NCI-H526 treated with DMSO at 0.1 percent for 48 hours (cell line): ENCODE results near the gene NISCH.

Experiments
- DNase-seq: peaks from one replicate; lab custom pipeline; 2025; lab: John Stamatoyannopoulos, UW

NISCH gene

GRCh38 chr3:52472239-52473000 lies 17.0 kb downstream of the NISCH start:
- no peak for DNase-seq

DNA sequence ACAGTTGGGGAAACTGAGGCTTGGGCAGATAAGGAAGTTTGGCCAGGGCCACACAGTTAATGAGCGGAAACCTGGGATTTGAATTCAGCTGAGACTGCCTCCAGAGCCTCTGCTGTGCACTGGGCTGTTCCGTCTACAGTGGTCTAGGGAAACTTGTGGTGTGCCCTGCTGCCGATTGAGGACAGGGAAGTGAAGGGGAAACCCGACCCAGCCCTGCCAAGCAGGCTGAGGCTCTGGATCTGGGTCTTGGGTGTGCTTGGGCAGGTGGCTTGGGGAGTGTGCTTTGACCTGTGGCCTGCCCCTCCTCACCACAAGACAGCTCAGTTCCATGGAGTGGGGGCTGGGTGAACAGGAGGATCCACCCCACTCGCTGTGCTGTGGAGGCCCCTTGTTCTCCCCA lies 17.6 kb downstream of the NISCH start:
- no peak for DNase-seq

DNA sequence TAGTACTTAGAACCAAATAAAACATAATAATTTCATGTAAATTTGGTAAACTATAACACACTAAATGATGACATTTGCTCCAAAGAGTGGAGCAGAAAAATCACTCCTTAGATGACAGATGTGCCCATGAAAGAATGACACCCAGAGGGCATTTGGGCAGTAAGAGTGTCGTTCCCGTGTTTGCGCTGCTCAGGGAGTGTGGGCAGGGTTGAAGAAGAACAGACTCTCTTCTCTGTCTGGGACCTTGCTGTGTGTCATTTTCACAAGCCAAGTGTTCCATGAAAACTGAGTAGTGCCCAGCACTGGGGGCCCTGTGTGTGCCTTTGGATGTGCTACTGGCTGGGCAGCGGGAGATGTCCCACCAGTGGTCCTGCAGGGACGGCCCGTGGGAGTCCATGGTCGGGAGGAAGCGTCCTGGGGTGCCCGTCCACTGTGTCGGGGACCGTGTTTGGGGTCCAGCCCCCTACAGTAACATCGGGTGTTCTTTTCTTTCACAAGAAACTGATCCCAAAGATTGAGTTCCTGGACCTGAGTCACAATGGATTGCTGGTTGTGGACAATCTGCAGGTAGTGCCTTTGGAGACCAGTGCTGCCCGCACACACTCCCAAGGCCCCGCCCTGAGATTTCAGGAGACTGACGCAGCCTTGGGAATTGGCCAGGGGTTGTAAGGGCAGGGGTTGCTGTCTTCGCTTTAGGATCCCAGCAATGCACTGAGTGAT lies 21.8 kb downstream of the NISCH start:
- no peak for DNase-seq

GRCh38 chr3:52477796-52478095 lies 22.3 kb downstream of the NISCH start:
- no peak for DNase-seq

DNA sequence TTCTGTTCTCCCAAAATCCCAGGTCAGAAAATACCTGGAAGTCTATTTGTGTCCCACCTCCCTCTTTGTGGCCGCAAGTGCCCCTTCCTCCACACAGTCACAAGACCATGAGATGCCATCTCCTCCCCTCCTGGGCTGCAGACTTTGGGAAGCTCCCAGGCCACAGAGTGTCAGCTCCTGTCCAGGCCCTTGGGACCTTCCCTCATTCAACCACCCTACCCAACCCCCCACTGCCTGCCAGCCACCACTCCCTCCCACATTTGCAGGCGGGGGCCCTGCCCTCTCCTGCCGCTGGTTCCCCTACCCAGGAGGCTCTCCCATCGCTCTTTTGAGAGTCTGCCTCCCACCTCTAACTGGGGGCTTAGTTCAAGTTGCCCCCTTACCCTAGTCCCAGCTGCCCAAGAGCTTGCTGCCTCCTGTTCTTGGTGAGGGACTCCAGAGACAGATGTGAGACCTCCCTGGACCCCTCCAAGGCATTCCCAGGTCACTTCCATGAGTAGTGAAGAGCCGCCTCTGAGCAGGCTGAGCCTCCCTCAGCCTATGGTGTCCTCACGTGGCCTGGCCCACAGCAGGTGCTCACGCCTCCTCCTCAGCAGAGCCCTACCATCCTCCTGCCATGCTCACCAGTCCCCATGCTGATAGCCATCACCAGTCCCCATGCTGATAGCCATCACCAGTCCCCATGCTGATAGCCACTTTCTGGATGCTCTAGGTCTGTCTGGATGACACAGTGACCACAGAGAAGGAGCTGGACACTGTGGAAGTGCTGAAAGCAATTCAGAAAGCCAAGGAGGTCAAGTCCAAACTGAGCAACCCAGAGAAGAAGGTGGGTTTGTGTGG lies 23.9 kb downstream of the NISCH start:
- DNase-seq = no peak

DNA sequence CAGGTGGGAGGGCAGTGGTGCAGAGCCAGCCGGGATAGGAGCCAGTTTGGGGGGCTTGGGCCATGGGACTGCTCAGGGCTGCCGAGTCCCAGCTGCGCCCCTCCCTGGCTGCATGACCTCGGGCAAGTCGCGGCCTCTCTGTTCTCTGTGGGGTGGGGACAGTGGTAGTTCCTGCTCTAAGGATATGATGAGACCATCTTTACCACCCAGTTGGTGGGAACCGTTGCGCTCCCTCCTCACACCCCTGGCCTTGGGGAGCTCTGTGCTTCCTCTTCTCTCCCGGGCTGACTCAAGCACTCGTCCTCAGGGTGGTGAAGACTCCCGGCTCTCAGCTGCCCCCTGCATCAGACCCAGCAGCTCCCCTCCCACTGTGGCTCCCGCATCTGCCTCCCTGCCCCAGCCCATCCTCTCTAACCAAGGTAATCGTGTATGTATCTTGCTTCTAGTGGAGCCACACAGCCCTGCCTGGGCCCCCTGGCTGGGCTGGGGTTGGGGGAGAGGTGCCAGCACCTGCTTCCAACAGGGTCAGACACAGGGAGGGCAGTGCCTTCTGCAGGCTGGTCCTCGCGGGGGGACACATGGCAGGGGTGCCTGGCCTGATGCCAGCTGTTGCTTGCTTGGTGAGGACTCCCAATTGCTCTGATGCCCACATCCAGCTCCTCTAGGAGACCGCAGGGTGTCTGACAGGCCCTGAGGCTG lies 24.6 kb downstream of the NISCH start:
- no peak for DNase-seq

GRCh38 chr3:52480768-52481715 lies 25.6 kb downstream of the NISCH start:
- no peak for DNase-seq

GRCh38 chr3:52481819-52482521 lies 26.6 kb downstream of the NISCH start:
- DNase-seq = no peak

- DNase-seq = no peak
Measured at GRCh38 chr3:52483081-52483480, 27.7 kb downstream of the NISCH start.

GRCh38 chr3:52483577-52484381 lies 28.4 kb downstream of the NISCH start:
- DNase-seq = no peak

DNA sequence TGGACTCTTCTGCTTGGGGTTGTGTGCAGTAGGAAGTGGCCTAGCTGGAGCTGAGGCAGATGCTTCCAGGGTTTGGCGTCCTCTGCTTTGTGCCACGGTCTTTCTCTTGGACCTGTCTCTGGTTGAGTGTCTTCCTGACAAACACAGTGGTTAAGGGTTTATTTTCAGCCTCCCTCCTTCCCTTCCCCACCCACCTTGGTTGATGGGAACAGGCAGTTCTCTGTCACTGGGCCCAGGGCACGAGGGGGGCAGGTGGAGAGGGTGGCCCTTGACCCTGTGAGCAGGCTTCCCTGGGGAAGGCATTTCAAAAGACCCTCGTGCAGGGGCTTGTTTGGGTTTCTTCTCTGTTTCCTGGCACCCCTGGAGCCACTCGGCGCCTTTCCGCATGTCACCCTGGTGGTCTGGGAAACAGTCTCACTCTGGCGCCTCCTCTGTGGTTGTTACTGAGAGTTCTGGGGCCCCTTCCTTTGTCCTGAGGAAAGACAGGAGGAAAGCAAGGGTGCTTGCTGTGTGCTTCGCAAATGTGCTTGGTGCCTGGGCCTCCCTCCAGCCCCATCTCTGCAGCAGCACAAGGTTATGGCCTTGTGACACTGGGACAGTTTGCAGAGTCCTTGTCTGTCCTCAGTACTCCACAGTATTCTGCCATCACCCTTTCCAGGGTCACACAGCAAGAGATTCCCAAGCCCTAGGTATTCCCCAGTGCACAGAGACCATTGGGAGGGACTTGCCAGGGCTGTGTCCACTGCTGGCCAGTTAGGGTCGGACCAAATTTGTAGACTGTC lies 29.5 kb downstream of the NISCH start:
- DNase-seq = no peak

GRCh38 chr3:52487050-52487787 lies 31.8 kb downstream of the NISCH start:
- DNase-seq = no peak

DNA sequence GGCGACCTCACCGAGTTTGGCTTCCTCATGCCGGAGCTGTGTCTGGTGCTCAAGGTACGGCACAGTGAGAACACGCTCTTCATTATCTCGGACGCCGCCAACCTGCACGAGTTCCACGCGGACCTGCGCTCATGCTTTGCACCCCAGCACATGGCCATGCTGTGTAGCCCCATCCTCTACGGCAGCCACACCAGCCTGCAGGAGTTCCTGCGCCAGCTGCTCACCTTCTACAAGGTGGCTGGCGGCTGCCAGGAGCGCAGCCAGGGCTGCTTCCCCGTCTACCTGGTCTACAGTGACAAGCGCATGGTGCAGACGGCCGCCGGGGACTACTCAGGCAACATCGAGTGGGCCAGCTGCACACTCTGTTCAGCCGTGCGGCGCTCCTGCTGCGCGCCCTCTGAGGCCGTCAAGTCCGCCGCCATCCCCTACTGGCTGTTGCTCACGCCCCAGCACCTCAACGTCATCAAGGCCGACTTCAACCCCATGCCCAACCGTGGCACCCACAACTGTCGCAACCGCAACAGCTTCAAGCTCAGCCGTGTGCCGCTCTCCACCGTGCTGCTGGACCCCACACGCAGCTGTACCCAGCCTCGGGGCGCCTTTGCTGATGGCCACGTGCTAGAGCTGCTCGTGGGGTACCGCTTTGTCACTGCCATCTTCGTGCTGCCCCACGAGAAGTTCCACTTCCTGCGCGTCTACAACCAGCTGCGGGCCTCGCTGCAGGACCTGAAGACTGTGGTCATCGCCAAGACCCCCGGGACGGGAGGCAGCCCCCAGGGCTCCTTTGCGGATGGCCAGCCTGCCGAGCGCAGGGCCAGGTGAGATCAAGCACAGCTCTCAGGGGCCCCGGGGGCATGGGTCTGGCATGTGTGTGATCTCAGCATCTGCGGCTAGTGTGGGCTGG lies 32.6 kb downstream of the NISCH start:
- DNase-seq = no peak

GRCh38 chr3:52488746-52489145 lies 33.3 kb downstream of the NISCH start:
- DNase-seq = no peak

- no peak for DNase-seq
Measured at GRCh38 chr3:52489453-52489852, 34.0 kb downstream of the NISCH start.

GRCh38 chr3:52490035-52490938 lies 34.9 kb downstream of the NISCH start:
- DNase-seq = no peak
